SHP77 treated with DMSO at 0.1 percent for 48 hours (cell line): ENCODE results near the gene GDPD4.
A peak's percentile ranks its signal among the peaks of the same experiment; 100 is the strongest.

ENCODE experiments used
- DNase-seq: peaks from one replicate; lab custom pipeline; 2025; lab: John Stamatoyannopoulos, UW

The GDPD4 gene

GRCh38 chr11:77189588-77190210 lies 111.8 kb downstream of the GDPD4 start:
- DNase-seq: no peak

- no peak for DNase-seq
These were observed 112.6 kb downstream of the GDPD4 start for GRCh38 chr11:77188633-77189491.

- peak; percentile 14 for DNase-seq
These were observed 113.5 kb downstream of the GDPD4 start for GRCh38 chr11:77187776-77188632.

GRCh38 chr11:77187111-77187750 lies 114.3 kb downstream of the GDPD4 start:
- DNase-seq: no peak

- DNase-seq: no peak
These were observed 115.2 kb downstream of the GDPD4 start for GRCh38 chr11:77186302-77186701.

- DNase-seq: no peak
These were observed 117.2 kb downstream of the GDPD4 start for GRCh38 chr11:77184136-77184860.

- no peak for DNase-seq
These were observed 118.0 kb downstream of the GDPD4 start for GRCh38 chr11:77183431-77183984.

- DNase-seq: no peak
These were observed 118.7 kb downstream of the GDPD4 start for GRCh38 chr11:77182542-77183430.

GRCh38 chr11:77181799-77182541 lies 119.5 kb downstream of the GDPD4 start:
- DNase-seq: no peak

- DNase-seq: no peak
These were observed 120.3 kb downstream of the GDPD4 start for GRCh38 chr11:77181226-77181625.

GRCh38 chr11:77180346-77180745 lies 121.1 kb downstream of the GDPD4 start:
- DNase-seq: no peak

GRCh38 chr11:77179681-77180080 lies 121.8 kb downstream of the GDPD4 start:
- DNase-seq: no peak

GRCh38 chr11:77179048-77179447 lies 122.4 kb downstream of the GDPD4 start:
- no peak for DNase-seq

GRCh38 chr11:77178150-77178549 lies 123.3 kb downstream of the GDPD4 start:
- no peak for DNase-seq

- DNase-seq: no peak
These were observed 124.5 kb downstream of the GDPD4 start for GRCh38 chr11:77176996-77177395.

GRCh38 chr11:77175869-77176539 lies 125.5 kb downstream of the GDPD4 start:
- no peak for DNase-seq

- DNase-seq: no peak
These were observed 126.3 kb downstream of the GDPD4 start for GRCh38 chr11:77175021-77175842.

GRCh38 chr11:77174559-77174958 lies 126.9 kb downstream of the GDPD4 start:
- DNase-seq: no peak
